DND-41 (cell line): Measurements from ENCODE around the gene C9orf85.

Experiments
- ATAC-seq: fragments of 200-7000 bp; cut with Tn5 transposase; 3 replicates; pipeline ENCODE4 v1.9.1; 2021; ENCODE audit warnings: low read depth; ENCODE audit not compliant: insufficient read depth
- DNase-seq: peaks from one replicate; pipeline ENCODE4 v3.0.0-alpha.2; 2020
- H2AFZ ChIP-seq: 2 replicates; pipeline ENCODE4 v1.6.0; 2012; ENCODE audit warnings: low read depth, low read length
- H3K27ac ChIP-seq: 2 replicates; pipeline ENCODE4 v1.5.1; 2012; ENCODE audit warnings: low read length, inconsistent platforms
- H3K27me3 ChIP-seq: fragments of 200-600 bp; sonication (generic); 2 replicates; pipeline ENCODE4 v1.6.0; 2012; ENCODE audit warnings: low read length, mild to moderate bottlenecking, inconsistent platforms; ENCODE audit not compliant: insufficient read depth, poor library complexity
- H3K36me3 ChIP-seq: 2 replicates; pipeline ENCODE4 v1.5.1; 2012; ENCODE audit warnings: low read length, inconsistent platforms; ENCODE audit not compliant: insufficient read depth
- H3K4me1 ChIP-seq: 2 replicates; pipeline ENCODE4 v1.5.1; 2012; ENCODE audit warnings: mild to moderate bottlenecking, low read length; ENCODE audit not compliant: insufficient read depth
- H3K4me2 ChIP-seq: 2 replicates; pipeline ENCODE4 v1.6.0; 2012; ENCODE audit warnings: mild to moderate bottlenecking, moderate library complexity, low read length, inconsistent platforms; ENCODE audit not compliant: insufficient read depth
- H3K4me3 ChIP-seq, 2 experiments: fragments of 200-600 bp in 1 of 2; shearing (Covaris generic) in 1 of 2; 2 replicates each; pipeline ENCODE4 v1.5.1; 2012 to 2016; ENCODE audit warnings: inconsistent platforms in 2 of 2, low read length in 2 of 2, mild to moderate bottlenecking in 2 of 2, low read depth in 1 of 2, moderate library complexity in 1 of 2
- H3K79me2 ChIP-seq: 2 replicates; pipeline ENCODE4 v1.6.0; 2012; ENCODE audit warnings: low read length, inconsistent platforms; ENCODE audit not compliant: insufficient read depth
- H3K9ac ChIP-seq: 2 replicates; pipeline ENCODE4 v1.6.0; 2012; ENCODE audit warnings: low read depth, mild to moderate bottlenecking, inconsistent platforms, low read length, moderate library complexity
- H3K9me3 ChIP-seq: 2 replicates; pipeline ENCODE4 v1.5.1; 2012; ENCODE audit warnings: low read length, moderate library complexity, mild to moderate bottlenecking, inconsistent platforms; ENCODE audit not compliant: insufficient read depth, severe bottlenecking
- H4K20me1 ChIP-seq: 2 replicates; pipeline ENCODE4 v1.6.0; 2012; ENCODE audit warnings: low read length; ENCODE audit not compliant: insufficient read depth
- CTCF ChIP-seq: IDR thresholded peaks from 2 replicates; pipeline ENCODE4 v1.5.1; 2012; ENCODE audit warnings: borderline replicate concordance, low read length, moderate library complexity, mild to moderate bottlenecking; ENCODE audit not compliant: poor library complexity, severe bottlenecking; ENCODE audit errors: extremely low read depth
- EZH2 ChIP-seq: IDR thresholded peaks from 3 replicates; pipeline ENCODE4 v1.6.1; 2012; ENCODE audit warnings: borderline replicate concordance, low read depth, mild to moderate bottlenecking, moderate library complexity, low read length, inconsistent platforms; ENCODE audit not compliant: severe bottlenecking

Gene C9orf85

GRCh38 chr9:71987471-71988371 lies 76.3 kb downstream of the C9orf85 start:
- no peaks in the 10 kb centered on the region for H3K27me3 ChIP-seq
- ATAC-seq (no peak), DNase-seq (no peak)
- no peaks in the 10 kb centered on the region for H3K4me1 ChIP-seq
- no peak overlapping the region for H3K27ac ChIP-seq
- H2AFZ ChIP-seq, result no peak overlapping the region
- TF ChIP-seq EZH2 (no peak), CTCF (no peak)
- H4K20me1 ChIP-seq, result no peaks in the 10 kb centered on the region
- H3K79me2 ChIP-seq, result no peaks in the 10 kb centered on the region
- H3K36me3 ChIP-seq, result no peaks in the 10 kb centered on the region
- H3K9me3 ChIP-seq, result no peaks in the 10 kb centered on the region
- H3K9ac ChIP-seq, result no peak overlapping the region
- H3K4me3 ChIP-seq, result no peak overlapping the region
- H3K4me2 ChIP-seq, result no peak overlapping the region

- ATAC-seq, result no peak
These were observed 79.0 kb downstream of the C9orf85 start for GRCh38 chr9:71990466-71990865.

GRCh38 chr9:72005451-72005850 lies 94.0 kb downstream of the C9orf85 start:
- no peaks in the 10 kb centered on the region for H3K4me1 ChIP-seq
- H3K27ac ChIP-seq, result no peak overlapping the region
- ATAC-seq (no peak), DNase-seq (no peak)
- H3K4me2 ChIP-seq, result no peak overlapping the region
- no peak overlapping the region for H3K9ac ChIP-seq
- H3K4me3 ChIP-seq, result no peak overlapping the region
- no peaks in the 10 kb centered on the region for H3K36me3 ChIP-seq
- H3K79me2 ChIP-seq, result no peaks in the 10 kb centered on the region
- TF ChIP-seq EZH2 (no peak), CTCF (no peak)
- H2AFZ ChIP-seq, result no peak overlapping the region
- H4K20me1 ChIP-seq, result no peaks in the 10 kb centered on the region
- H3K9me3 ChIP-seq, result no peaks in the 10 kb centered on the region
- no peaks in the 10 kb centered on the region for H3K27me3 ChIP-seq

More at GRCh38 chr9:71990466-71990865, 79.0 kb downstream of the C9orf85 start:
- no peak overlapping the region for H3K4me2 ChIP-seq
- H4K20me1 ChIP-seq, result no peaks in the 10 kb centered on the region
- no peak overlapping the region for H2AFZ ChIP-seq
- no peaks in the 10 kb centered on the region for H3K9me3 ChIP-seq
- no peak overlapping the region for H3K9ac ChIP-seq
- no peaks in the 10 kb centered on the region for H3K27me3 ChIP-seq
- no peaks in the 10 kb centered on the region for H3K4me1 ChIP-seq
- DNase-seq, result no peak
- TF ChIP-seq CTCF (no peak), EZH2 (no peak)
- H3K79me2 ChIP-seq, result no peaks in the 10 kb centered on the region
- no peak overlapping the region for H3K27ac ChIP-seq
- H3K4me3 ChIP-seq, result no peak overlapping the region
- H3K36me3 ChIP-seq, result no peaks in the 10 kb centered on the region
